HK-2 (cell line): ENCODE data around the gene TIAM2.

Source experiments
- DNase-seq: peaks from one replicate; pipeline ENCODE4 v3.0.0-alpha.2; 2018; ENCODE audit not compliant: unreplicated experiment

TIAM2 gene

GRCh38 chr6:155026022-155026705 is 31.0 kb downstream of the TIAM2 start:
- DNase-seq, result peak; percentile 76

GRCh38 chr6:155026706-155027045 is 31.6 kb downstream of the TIAM2 start:
- no peak for DNase-seq

- no peak for DNase-seq
Observed at GRCh38 chr6:155030148-155030720, 35.1 kb downstream of the TIAM2 start.

GRCh38 chr6:155031091-155031490 is 36.0 kb downstream of the TIAM2 start:
- no peak for DNase-seq

- DNase-seq, result no peak
Observed at GRCh38 chr6:155033021-155033791, 38.1 kb downstream of the TIAM2 start.

- no peak for DNase-seq
Observed at GRCh38 chr6:155036907-155037306, 41.8 kb downstream of the TIAM2 start.

GRCh38 chr6:155038104-155038503 is 43.0 kb downstream of the TIAM2 start:
- no peak for DNase-seq

GRCh38 chr6:155038527-155038926 is 43.4 kb downstream of the TIAM2 start:
- DNase-seq, result no peak

- DNase-seq, result no peak
Observed at GRCh38 chr6:155039618-155040017, 44.5 kb downstream of the TIAM2 start.

- DNase-seq, result no peak
Observed at GRCh38 chr6:155040154-155040553, 45.0 kb downstream of the TIAM2 start.

- no peak for DNase-seq
Observed at GRCh38 chr6:155040901-155041650, 46.0 kb downstream of the TIAM2 start.

- no peak for DNase-seq
Observed at GRCh38 chr6:155041741-155042279, 46.7 kb downstream of the TIAM2 start.

GRCh38 chr6:155042983-155043382 is 47.9 kb downstream of the TIAM2 start:
- no peak for DNase-seq

- no peak for DNase-seq
Observed at GRCh38 chr6:155045561-155046404, 50.7 kb downstream of the TIAM2 start.

GRCh38 chr6:155047523-155047922 is 52.4 kb downstream of the TIAM2 start:
- no peak for DNase-seq

- peak; percentile 25 for DNase-seq
Observed at GRCh38 chr6:155050311-155050710, 55.2 kb downstream of the TIAM2 start.

- no peak for DNase-seq
Observed at GRCh38 chr6:155054491-155055250, 59.6 kb downstream of the TIAM2 start.

GRCh38 chr6:155055729-155056128 is 60.6 kb downstream of the TIAM2 start:
- no peak for DNase-seq

GRCh38 chr6:155056756-155057155 is 61.6 kb downstream of the TIAM2 start:
- no peak for DNase-seq

- DNase-seq, result no peak
Observed at GRCh38 chr6:155061381-155061780, 66.3 kb downstream of the TIAM2 start.
